Stimulated activated CD4-positive, alpha-beta T cell treated with anti-CD3 and anti-CD28 coated beads, Interleukin-12 subunit alpha, Interleukin-12 subunit beta, amount 100 ng/mL, for 24 hours (primary cell): ENCODE measurements around the gene SIAH3.
A peak's percentile ranks its signal among the peaks of the same experiment; 100 is the strongest.
"Not testable (repeated sequence)": the region's sequence is repeated elsewhere in the genome, so short reads cannot be mapped to it uniquely, and the experiment has no call there.

Experiments
- DNase-seq, 2 experiments: peaks; one replicate each; pipeline ENCODE4 v3.0.0-alpha.2; 2020; ENCODE audit warnings: low read depth in 2 of 2

Gene SIAH3, protein sequence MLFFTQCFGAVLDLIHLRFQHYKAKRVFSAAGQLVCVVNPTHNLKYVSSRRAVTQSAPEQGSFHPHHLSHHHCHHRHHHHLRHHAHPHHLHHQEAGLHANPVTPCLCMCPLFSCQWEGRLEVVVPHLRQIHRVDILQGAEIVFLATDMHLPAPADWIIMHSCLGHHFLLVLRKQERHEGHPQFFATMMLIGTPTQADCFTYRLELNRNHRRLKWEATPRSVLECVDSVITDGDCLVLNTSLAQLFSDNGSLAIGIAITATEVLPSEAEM

GRCh38 chr13:45851171-45851921 lies at the start of gene SIAH3:
Gene SIAH3, minus strand, starts transcription at chr13:45851753. Its CDS starts 124 bp downstream, at chr13:45851629.
- DNase-seq: peak in 1 of 2 experiments; percentile 6

GRCh38 chr13:45899406-45899805 lies 47.9 kb upstream of the SIAH3 start:
- no peak for DNase-seq

DNA sequence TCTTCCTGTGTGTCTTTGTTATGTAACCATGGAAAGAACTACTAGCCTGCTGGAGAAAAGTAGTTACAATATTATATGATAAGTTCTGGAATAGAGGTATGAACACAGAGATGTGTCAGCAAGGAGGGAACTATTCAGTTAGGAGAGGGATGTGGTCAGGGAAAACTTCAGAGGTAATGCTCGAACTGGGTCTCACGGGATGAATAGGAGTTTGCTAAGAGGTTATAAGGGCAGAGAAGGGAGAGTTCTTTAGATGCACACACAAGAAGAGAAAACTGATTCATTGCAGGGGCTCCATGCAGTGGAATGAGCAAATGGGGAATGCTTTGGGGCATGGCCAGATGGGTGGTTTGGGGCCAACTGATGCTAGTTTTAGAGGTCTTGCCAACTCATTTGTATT lies 46.0 kb upstream of the SIAH3 start:
- no peak for DNase-seq

- DNase-seq: no peak
Observed at GRCh38 chr13:45896285-45896684, 44.7 kb upstream of the SIAH3 start.

- no peak for DNase-seq
Observed at GRCh38 chr13:45895881-45896280, 44.3 kb upstream of the SIAH3 start.

DNA sequence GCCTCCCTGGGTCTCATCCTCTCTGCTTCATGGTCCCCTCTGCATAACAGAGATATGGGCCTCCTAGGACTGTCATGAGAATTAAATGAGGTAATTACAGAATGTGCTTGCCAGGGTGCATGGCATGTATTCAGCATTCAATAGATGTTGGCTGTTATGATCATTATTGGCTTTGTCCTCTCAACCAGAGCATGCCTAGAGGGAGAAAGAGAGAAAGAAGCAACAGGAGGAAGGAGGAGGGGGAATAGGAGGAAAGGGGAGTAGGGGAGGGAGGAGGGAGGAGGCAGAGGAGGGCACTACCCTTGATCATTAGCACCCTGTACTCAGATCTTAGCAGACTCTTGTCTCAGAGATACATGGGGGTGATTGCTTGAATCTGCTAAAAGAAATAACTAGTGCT lies 41.0 kb upstream of the SIAH3 start:
- no peak for DNase-seq

DNA sequence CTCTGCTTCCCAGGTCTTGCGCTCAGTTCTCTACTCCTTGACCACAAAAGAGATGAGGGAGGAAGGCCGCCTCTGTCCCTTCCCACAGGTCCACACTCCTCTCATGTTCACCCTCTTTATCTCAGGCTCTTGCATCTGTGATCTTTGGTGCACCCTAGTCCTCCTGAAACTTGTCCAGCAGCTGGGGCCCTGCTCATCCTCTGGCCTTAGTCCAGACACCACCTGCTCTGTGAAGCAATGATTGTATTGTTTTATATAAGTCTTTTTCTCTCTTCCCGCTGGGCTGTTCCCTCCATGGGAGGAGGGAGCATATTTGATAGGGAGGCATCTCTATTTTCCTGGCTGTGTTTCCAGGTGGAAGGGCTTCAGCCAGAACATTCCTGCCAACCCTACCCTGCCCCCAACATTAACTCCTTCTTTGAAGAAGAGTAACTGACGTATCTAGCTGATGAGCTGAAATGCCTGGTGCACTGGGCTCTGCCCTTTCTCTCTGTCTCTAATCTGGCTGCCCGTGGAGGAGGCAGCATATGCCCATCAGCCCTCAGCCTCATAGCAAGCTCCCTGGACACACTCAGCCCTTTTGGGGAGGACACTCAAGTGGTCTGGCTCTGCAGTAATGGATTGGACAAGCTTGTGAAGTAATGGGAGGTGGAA lies 38.2 kb upstream of the SIAH3 start:
- DNase-seq: no peak

GRCh38 chr13:45886466-45886865 lies 34.9 kb upstream of the SIAH3 start:
- DNase-seq: no peak

DNA sequence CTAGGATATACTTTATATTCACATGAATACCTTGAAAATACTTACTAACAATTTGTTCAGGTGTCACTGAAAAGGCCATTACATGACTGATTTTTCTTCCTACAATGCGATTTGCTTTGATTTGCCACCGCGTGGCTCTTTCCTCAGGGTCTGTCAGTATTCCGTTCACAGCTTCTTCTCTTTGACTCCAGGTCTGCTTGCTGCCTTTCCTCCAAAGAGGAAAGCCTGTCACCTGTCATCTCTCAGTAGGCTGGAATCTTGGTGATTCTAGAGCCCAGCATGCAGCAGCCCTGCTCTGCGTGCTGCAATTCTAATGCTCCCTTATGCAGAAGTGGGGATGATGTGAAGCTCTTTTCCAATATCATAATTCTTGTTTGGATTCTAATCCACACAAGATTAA lies 33.6 kb upstream of the SIAH3 start:
- no peak for DNase-seq

- no peak for DNase-seq
Observed at GRCh38 chr13:45882626-45883025, 31.1 kb upstream of the SIAH3 start.

GRCh38 chr13:45881353-45881752 lies 29.8 kb upstream of the SIAH3 start:
- no peak for DNase-seq

DNA sequence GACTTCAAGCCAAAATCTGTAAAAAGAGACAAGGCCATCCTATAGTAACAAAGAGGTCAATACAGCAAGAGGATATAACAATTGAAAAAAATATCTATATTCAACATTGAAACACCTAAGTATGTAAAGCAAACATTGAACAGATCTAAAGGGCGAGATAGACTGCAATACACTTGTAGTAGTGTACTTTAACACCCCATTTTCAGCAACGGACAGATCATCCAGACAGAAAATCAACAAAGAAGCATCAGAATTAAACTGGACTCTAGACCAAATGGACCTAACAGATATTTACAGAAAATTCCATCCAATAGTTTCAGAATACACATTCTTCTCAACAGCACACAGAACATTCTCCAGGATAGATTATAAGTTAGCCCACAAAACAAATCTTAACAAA lies 28.7 kb upstream of the SIAH3 start:
- no peak for DNase-seq

DNA sequence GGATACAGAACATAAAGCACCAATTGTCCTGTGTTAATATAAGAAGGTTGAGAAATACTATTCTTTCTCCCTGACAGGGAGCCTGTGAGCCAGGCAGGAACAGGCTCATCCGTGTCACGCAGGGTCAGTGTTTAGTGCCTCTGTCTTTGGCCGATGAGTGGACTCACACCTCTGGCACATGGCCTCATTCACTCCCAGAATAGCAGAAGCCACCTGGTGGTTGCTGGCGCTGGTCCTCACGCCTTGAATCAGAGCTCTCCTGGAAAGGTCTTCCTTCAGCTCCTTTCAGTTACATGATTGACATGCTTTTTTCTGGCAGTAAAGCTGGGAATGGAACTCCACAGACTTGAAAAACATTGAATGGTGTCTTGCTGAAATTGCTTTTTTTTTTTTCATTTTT lies 28.1 kb upstream of the SIAH3 start:
- DNase-seq: no peak

- no peak for DNase-seq
Observed at GRCh38 chr13:45878966-45879365, 27.4 kb upstream of the SIAH3 start.

GRCh38 chr13:45876781-45877180 lies 25.2 kb upstream of the SIAH3 start:
- no peak for DNase-seq

GRCh38 chr13:45875951-45876350 lies 24.4 kb upstream of the SIAH3 start:
- DNase-seq: no peak

- DNase-seq: no peak
Observed at GRCh38 chr13:45873491-45874325, 22.2 kb upstream of the SIAH3 start.

- no peak for DNase-seq
Observed at GRCh38 chr13:45872566-45872965, 21.0 kb upstream of the SIAH3 start.

- DNase-seq: not testable (repeated sequence)
Observed at GRCh38 chr13:45871201-45871600, 19.6 kb upstream of the SIAH3 start.

DNA sequence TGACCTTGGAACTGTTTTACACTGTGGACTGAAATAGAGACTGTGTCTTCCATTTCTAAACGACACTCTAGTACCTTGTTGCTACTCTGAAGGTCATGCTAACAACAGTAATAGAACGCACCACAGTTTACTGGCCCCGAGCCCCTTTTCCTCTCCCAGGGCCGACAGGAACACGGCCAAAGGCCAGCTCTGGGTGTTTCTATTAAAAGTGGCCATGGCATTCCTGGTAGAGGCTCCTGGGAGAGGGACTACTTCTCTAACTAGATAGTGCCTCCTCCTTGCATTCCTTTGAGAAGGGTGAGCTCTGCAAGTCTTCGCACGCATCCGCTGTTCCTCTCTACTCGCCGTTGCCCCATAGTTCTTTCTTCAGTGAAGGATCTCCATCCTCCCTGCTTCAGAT lies 18.7 kb upstream of the SIAH3 start:
- no peak for DNase-seq

DNA sequence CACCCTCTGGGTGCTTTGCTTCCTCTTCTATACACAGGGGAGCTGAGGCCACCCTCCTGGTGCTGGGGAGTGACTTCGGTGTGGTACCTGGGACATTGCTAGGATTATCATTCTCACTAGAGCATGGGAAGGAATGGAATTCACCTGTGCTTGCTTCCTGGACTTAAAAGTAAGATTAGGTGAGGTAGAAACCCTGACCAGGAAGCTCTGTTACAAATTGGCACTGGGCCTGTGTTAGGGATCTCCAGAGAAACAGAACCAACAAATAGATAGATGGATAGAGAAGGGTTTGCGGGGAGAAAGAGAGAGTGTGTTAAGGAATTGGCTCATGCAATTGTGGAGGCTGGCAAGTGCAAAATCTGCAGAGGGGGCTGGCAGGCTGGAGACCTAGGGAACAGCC lies 13.9 kb upstream of the SIAH3 start:
- no peak for DNase-seq
